ENCODE data around the gene TPRN. TPM values are rescaled to one million over a fixed set of nuclear protein-coding genes. Genes with fewer than 3 reads are reported as not detected.

Gene TPRN
- polyA plus RNA-seq, 1 of the 3 experiments (the other 2 are of a cell fraction), result 5.2 TPM

Small RNAs within 50 kb of the gene (small RNA-seq; reads per million reads assigned to genes)
- 0 reads per million in 7 experiments for gene MIR3621

Other genes starting within 250 kb of the TPRN start
- 0.87 and 1.1 TPM in 2 replicates for gene LCN12, start 248.5 kb downstream of the TPRN start, polyA plus RNA-seq (2012; rRNA removed)
- gene PTGDS, start 223.2 kb downstream of the TPRN start, polyA plus RNA-seq (2012; rRNA removed), result not detected in 2 replicates
- gene LCNL1, start 217.7 kb downstream of the TPRN start, polyA plus RNA-seq (2012; rRNA removed), result not detected in 2 replicates
- gene PAXX, start 208.3 kb downstream of the TPRN start, polyA plus RNA-seq (2012; rRNA removed), result 37.8 and 52.9 TPM in 2 replicates
- gene CLIC3, start 204.2 kb downstream of the TPRN start, polyA plus RNA-seq (2012; rRNA removed), result 0.60 and 1.0 TPM in 2 replicates
- gene ABCA2, start 172.5 kb downstream of the TPRN start, polyA plus RNA-seq (2012; rRNA removed), result 26.0 and 34.7 TPM in 2 replicates
- not detected in 2 replicates for gene FUT7, start 168.7 kb downstream of the TPRN start, polyA plus RNA-seq (2012; rRNA removed)
- 47.4 and 48.1 TPM in 2 replicates for gene NPDC1, start 154.6 kb downstream of the TPRN start, polyA plus RNA-seq (2012; rRNA removed)
- not detected in 2 replicates for gene ENTPD2, start 146.7 kb downstream of the TPRN start, polyA plus RNA-seq (2012; rRNA removed)
- gene SAPCD2, start 130.2 kb downstream of the TPRN start, polyA plus RNA-seq (2012; rRNA removed), result 4.6 and 6.0 TPM in 2 replicates
- gene UAP1L1, start 123.2 kb downstream of the TPRN start, polyA plus RNA-seq (2012; rRNA removed), result 3.2 and 5.6 TPM in 2 replicates
- gene MAN1B1, start 113.8 kb downstream of the TPRN start, polyA plus RNA-seq (2012; rRNA removed), result 57.8 and 61.9 TPM in 2 replicates
- gene DPP7, start 86.0 kb downstream of the TPRN start, polyA plus RNA-seq (2012; rRNA removed), result 127 and 141 TPM in 2 replicates
- gene GRIN1, start 61.6 kb downstream of the TPRN start, polyA plus RNA-seq (2012; rRNA removed), result 0.03 TPM in 1 of 2 replicates, not detected in the other
- gene LRRC26, start 30.7 kb downstream of the TPRN start, polyA plus RNA-seq (2012; rRNA removed), result not detected in 2 replicates
- gene TMEM210, start 28.7 kb downstream of the TPRN start, polyA plus RNA-seq (2012; rRNA removed), result not detected in 2 replicates
- 35.1 and 37.7 TPM in 2 replicates for gene ANAPC2, start 12.2 kb downstream of the TPRN start, polyA plus RNA-seq (2012; rRNA removed)
- gene SSNA1, start 12.1 kb downstream of the TPRN start, polyA plus RNA-seq (2012; rRNA removed), result 100 and 124 TPM in 2 replicates
- gene TMEM203, start 4.9 kb upstream of the TPRN start, polyA plus RNA-seq (2012; rRNA removed), result 55.6 and 57.0 TPM in 2 replicates
- gene NDOR1, start 5.0 kb upstream of the TPRN start, polyA plus RNA-seq (2012; rRNA removed), result 7.9 and 8.6 TPM in 2 replicates
- gene RNF208, start 21.5 kb upstream of the TPRN start, polyA plus RNA-seq (2012; rRNA removed), result 2.0 and 2.7 TPM in 2 replicates
- gene CYSRT1, start 24.4 kb upstream of the TPRN start, polyA plus RNA-seq (2012; rRNA removed), result 2.1 and 2.2 TPM in 2 replicates
- 0.03 and 0.08 TPM in 2 replicates for gene RNF224, start 26.8 kb upstream of the TPRN start, polyA plus RNA-seq (2012; rRNA removed)
- gene SLC34A3, start 30.2 kb upstream of the TPRN start, polyA plus RNA-seq (2012; rRNA removed), result 0.06 TPM in 1 of 2 replicates, not detected in the other
- 415 and 508 TPM in 2 replicates for gene TUBB4B, start 40.5 kb upstream of the TPRN start, polyA plus RNA-seq (2012; rRNA removed)
- not detected in 2 replicates for gene STPG3, start 50.5 kb upstream of the TPRN start, polyA plus RNA-seq (2012; rRNA removed)
- gene NELFB, start 54.6 kb upstream of the TPRN start, polyA plus RNA-seq (2012; rRNA removed), result 52.6 and 62.7 TPM in 2 replicates
- gene TOR4A, start 77.0 kb upstream of the TPRN start, polyA plus RNA-seq (2012; rRNA removed), result 0.81 and 0.99 TPM in 2 replicates
- gene NRARP, start 101.5 kb upstream of the TPRN start, polyA plus RNA-seq (2012; rRNA removed), result 3.9 and 4.2 TPM in 2 replicates
- gene EXD3, start 222.4 kb upstream of the TPRN start, polyA plus RNA-seq (2012; rRNA removed), result 11.5 and 14.2 TPM in 2 replicates
- 0.39 and 0.67 TPM in 2 replicates for gene NOXA1, start 222.7 kb upstream of the TPRN start, polyA plus RNA-seq (2012; rRNA removed)
- gene ENTPD8, start 240.6 kb upstream of the TPRN start, polyA plus RNA-seq (2012; rRNA removed), result 0.18 and 0.30 TPM in 2 replicates